Measurements from ENCODE around the gene FANCD2.

GRCh38 chr3:10010878-10011465, 15.3 kb upstream of the FANCD2 start:
- TF ChIP-seq POLR2AphosphoS5 (IDR thresholded peaks at IDR 0.05; ENCODE audit: low read depth, low read length): no peak
- no peak for TF ChIP-seq POLR2A (IDR thresholded peaks at IDR 0.05; ENCODE audit: low read depth, low read length)

Measured in GM12892 (cell line).